Stomach (tissue), 4 donors: ENCODE measurements around the gene MZT2B.
"Not testable (repeated sequence)": the region's sequence is repeated elsewhere in the genome, so short reads cannot be mapped to it uniquely, and the experiment has no call there.

Experiments used
- EP300 ChIP-seq: sonication (generic); formaldehyde crosslinking; IDR thresholded peaks from one replicate; pipeline ENCODE4 v1.6.1; 2017; ENCODE audit warnings: antibody characterized with exemption
- POLR2A ChIP-seq, 4 donors: fragments of 450-650 bp; IDR thresholded peaks; one replicate each; pipeline ENCODE4 v1.6.1; 2016; ENCODE audit warnings: antibody characterized with exemption in 4 of 4, control low read depth in 2 of 4, mild to moderate bottlenecking in 1 of 4, moderate library complexity in 1 of 4
- POLR2AphosphoS5 ChIP-seq, 3 donors: sonication (generic); formaldehyde crosslinking; IDR thresholded peaks; one replicate each; pipeline ENCODE4 v1.6.1; 2016; ENCODE audit warnings: antibody characterized with exemption in 3 of 3
- TF ChIP-seq, protein P1 (sequence below), 7 experiments: fragments of 450-650 bp in 4 of 7; fragments of 200-600 bp in 3 of 7; sonication (generic) in 3 of 7; IDR thresholded peaks; one replicate each; pipeline ENCODE4 v1.5.1; 2016 to 2019; ENCODE audit warnings: antibody characterized with exemption in 7 of 7, control low read depth in 2 of 7, mild to moderate bottlenecking in 1 of 7

DNA sequence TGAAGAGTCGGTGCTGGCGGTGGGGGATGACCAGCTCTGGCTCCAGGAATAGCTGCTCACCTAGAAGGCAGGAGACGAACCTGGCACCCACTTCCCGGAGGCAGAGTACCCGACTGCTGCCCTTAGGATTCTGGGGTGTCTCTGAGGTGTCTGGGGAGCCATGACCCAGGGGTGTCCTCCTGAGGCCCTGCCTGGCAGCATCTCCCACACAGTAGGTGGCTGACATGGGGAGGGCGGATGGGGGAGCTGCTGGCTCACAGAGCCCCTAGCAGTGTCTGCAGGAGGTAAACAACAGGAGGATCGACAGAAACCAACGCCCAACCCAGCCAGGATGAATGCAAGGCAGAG lies 27.7 kb upstream of the MZT2B start:
- not testable (repeated sequence) for TF ChIP-seq EP300; POLR2AphosphoS5 (IDR thresholded peaks at IDR 0.05); POLR2A (IDR thresholded peaks at IDR 0.05)
- TF ChIP-seq, protein P1, sequence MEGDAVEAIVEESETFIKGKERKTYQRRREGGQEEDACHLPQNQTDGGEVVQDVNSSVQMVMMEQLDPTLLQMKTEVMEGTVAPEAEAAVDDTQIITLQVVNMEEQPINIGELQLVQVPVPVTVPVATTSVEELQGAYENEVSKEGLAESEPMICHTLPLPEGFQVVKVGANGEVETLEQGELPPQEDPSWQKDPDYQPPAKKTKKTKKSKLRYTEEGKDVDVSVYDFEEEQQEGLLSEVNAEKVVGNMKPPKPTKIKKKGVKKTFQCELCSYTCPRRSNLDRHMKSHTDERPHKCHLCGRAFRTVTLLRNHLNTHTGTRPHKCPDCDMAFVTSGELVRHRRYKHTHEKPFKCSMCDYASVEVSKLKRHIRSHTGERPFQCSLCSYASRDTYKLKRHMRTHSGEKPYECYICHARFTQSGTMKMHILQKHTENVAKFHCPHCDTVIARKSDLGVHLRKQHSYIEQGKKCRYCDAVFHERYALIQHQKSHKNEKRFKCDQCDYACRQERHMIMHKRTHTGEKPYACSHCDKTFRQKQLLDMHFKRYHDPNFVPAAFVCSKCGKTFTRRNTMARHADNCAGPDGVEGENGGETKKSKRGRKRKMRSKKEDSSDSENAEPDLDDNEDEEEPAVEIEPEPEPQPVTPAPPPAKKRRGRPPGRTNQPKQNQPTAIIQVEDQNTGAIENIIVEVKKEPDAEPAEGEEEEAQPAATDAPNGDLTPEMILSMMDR (IDR thresholded peaks at IDR 0.05): not testable (repeated sequence)
